HepG2 (cell line): ENCODE measurements around the gene ARRDC1. TPM values are rescaled to one million over a fixed set of nuclear protein-coding genes. Genes with fewer than 3 reads are reported as not detected.
A peak's percentile ranks its signal among the peaks of the same experiment; 100 is the strongest.

Source experiments
- ARNT2 ChIP-seq: sonication (generic); formaldehyde crosslinking; IDR thresholded peaks from 2 replicates; pipeline ENCODE4 v1.8.0; 2022; ENCODE audit warnings: mild to moderate bottlenecking, low read depth, missing genetic modification reagents, moderate library complexity
- ARNTL ChIP-seq: sonication (generic); formaldehyde crosslinking; IDR thresholded peaks from 2 replicates; pipeline ENCODE4 v1.4.0; 2020; ENCODE audit warnings: mild to moderate bottlenecking, missing genetic modification reagents
- ELF3 ChIP-seq: IDR thresholded peaks from 2 replicates; pipeline ENCODE4 v1.6.1; 2016; ENCODE audit warnings: missing genetic modification reagents, missing compliant biosample characterization
- ETV5 ChIP-seq: IDR thresholded peaks from 2 replicates; pipeline ENCODE4 v1.6.1; 2018; ENCODE audit warnings: missing biosample characterization, missing genetic modification reagents, inconsistent platforms, borderline replicate concordance
- FOXP1 ChIP-seq, 2 experiments: fragments of 450-650 bp in 1 of 2; IDR thresholded peaks; 2 replicates each; pipeline ENCODE4 v1.6.1; 2017 to 2018; ENCODE audit warnings: antibody characterized with exemption in 1 of 2
- HMGA1 ChIP-seq: sonication (generic); formaldehyde crosslinking; conservative IDR thresholded peaks from 2 replicates; pipeline ENCODE4 v1.4.0; 2020; ENCODE audit warnings: missing genetic modification reagents
- MED8 ChIP-seq: sonication (generic); formaldehyde crosslinking; IDR thresholded peaks from 2 replicates; pipeline ENCODE4 v1.8.1; 2023; ENCODE audit warnings: mild to moderate bottlenecking, missing genetic modification reagents; ENCODE audit not compliant: insufficient replicate concordance
- MEF2D ChIP-seq: sonication (generic); formaldehyde crosslinking; IDR thresholded peaks from 2 replicates; pipeline ENCODE4 v1.5.1; 2020; ENCODE audit warnings: mild to moderate bottlenecking, missing genetic modification reagents
- MEIS2 ChIP-seq: sonication (generic); formaldehyde crosslinking; IDR thresholded peaks from 2 replicates; pipeline ENCODE4 v1.9.0; 2021; ENCODE audit warnings: mild to moderate bottlenecking, missing genetic modification reagents
- MIER2 ChIP-seq: IDR thresholded peaks from 2 replicates; pipeline ENCODE4 v1.6.1; 2016; ENCODE audit warnings: missing biosample characterization, missing genetic modification reagents
- MTF1 ChIP-seq: sonication (generic); formaldehyde crosslinking; IDR thresholded peaks from 2 replicates; pipeline ENCODE4 v1.5.0; 2020; ENCODE audit warnings: missing genetic modification reagents
- PITX1 ChIP-seq: sonication (generic); formaldehyde crosslinking; IDR thresholded peaks from 2 replicates; pipeline ENCODE4 v1.5.1; 2020; ENCODE audit warnings: mild to moderate bottlenecking, missing genetic modification reagents
- RFX3 ChIP-seq: IDR thresholded peaks from 2 replicates; pipeline ENCODE4 v1.6.1; 2016; ENCODE audit warnings: missing biosample characterization, missing genetic modification reagents
- RNF2 ChIP-seq: fragments of 450-650 bp; conservative IDR thresholded peaks from 2 replicates; pipeline ENCODE4 v1.6.1; 2016; ENCODE audit warnings: low read depth
- SMYD3 ChIP-seq: sonication (generic); formaldehyde crosslinking; IDR thresholded peaks from 2 replicates; pipeline ENCODE4 v1.8.1; 2023; ENCODE audit warnings: mild to moderate bottlenecking, missing genetic modification reagents
- SP1 ChIP-seq, 2 experiments: fragments of 450-650 bp in 1 of 2; sonication (generic) in 1 of 2; formaldehyde crosslinking in 1 of 2; IDR thresholded peaks; 2 replicates each; pipeline versions ENCODE4 v1.4.0 to v1.6.1; 2016 to 2020; ENCODE audit warnings: missing genetic modification reagents in 1 of 2
- ZBTB7A ChIP-seq: sonication (generic); formaldehyde crosslinking; IDR thresholded peaks from 2 replicates; pipeline ENCODE4 v1.8.0; 2022; ENCODE audit warnings: mild to moderate bottlenecking, missing genetic modification reagents
- ZNF138 ChIP-seq: sonication (generic); formaldehyde crosslinking; IDR thresholded peaks from 2 replicates; pipeline ENCODE4 v1.5.0; 2020; ENCODE audit warnings: mild to moderate bottlenecking, low read depth, missing genetic modification reagents
- ZNF296 ChIP-seq: sonication (generic); formaldehyde crosslinking; conservative IDR thresholded peaks from 2 replicates; pipeline ENCODE4 v1.5.0; 2020; ENCODE audit warnings: mild to moderate bottlenecking, missing genetic modification reagents
- ZNF317 ChIP-seq: sonication (generic); formaldehyde crosslinking; IDR thresholded peaks from 2 replicates; pipeline ENCODE4 v1.5.0; 2020; ENCODE audit warnings: mild to moderate bottlenecking, missing genetic modification reagents
- ZNF496 ChIP-seq: sonication (generic); formaldehyde crosslinking; IDR thresholded peaks from 2 replicates; pipeline ENCODE4 v1.8.1; 2023; ENCODE audit warnings: mild to moderate bottlenecking, moderate library complexity, missing genetic modification reagents; ENCODE audit not compliant: insufficient replicate concordance
- ZNF607 ChIP-seq: sonication (generic); formaldehyde crosslinking; IDR thresholded peaks from 2 replicates; pipeline ENCODE4 v1.5.1; 2020; ENCODE audit warnings: missing genetic modification reagents, mild to moderate bottlenecking, borderline replicate concordance
- ZNF615 ChIP-seq: sonication (generic); formaldehyde crosslinking; IDR thresholded peaks from 2 replicates; pipeline ENCODE4 v1.5.0; 2020; ENCODE audit warnings: mild to moderate bottlenecking, missing genetic modification reagents, borderline replicate concordance
- polyA plus RNA-seq, 8 experiments: library from polyadenylated mRNA; depleted of rRNA in 3 of 8; stranded (reverse) in 7 of 8; unstranded in 1 of 8; fragments of >200 nt; fragmentation: Illumina TruSeq in 4 of 8; extraction: Trizol in 4 of 8; gene quantifications; 2 replicates each; pipeline versions ENCODE4 v1.2.1 to v1.2.3, GENCODE V29; 2011 to 2016; ENCODE audit warnings: low read depth in 4 of 8, missing spikeins in 1 of 8, mixed read lengths in 1 of 8; ENCODE audit not compliant: insufficient read depth in 1 of 8
- total RNA-seq, 5 experiments: library from RNA; depleted of rRNA; stranded (reverse); fragments of >200 nt; fragmentation: Illumina TruSeq; extraction: Trizol; gene quantifications; 2 replicates each; pipeline ENCODE4 v1.2.3, GENCODE V29; 2016; ENCODE audit warnings: low read depth in 1 of 5
- TF ChIP-seq, protein P1 (sequence below): sonication (generic); formaldehyde crosslinking; IDR thresholded peaks from 2 replicates; pipeline ENCODE4 v1.4.0; 2020; ENCODE audit warnings: missing genetic modification reagents, mild to moderate bottlenecking, borderline replicate concordance
- TF ChIP-seq, protein P2 (sequence below): sonication (generic); formaldehyde crosslinking; IDR thresholded peaks from 2 replicates; pipeline ENCODE4 v1.5.0; 2020; ENCODE audit warnings: missing genetic modification reagents

The ARRDC1 gene
- total and polyA plus RNA-seq, 2 of the 13 experiments (the other 11 are each of a cell fraction or from before 2014, with no cell fraction given) = 21.7 to 44.4 TPM

DNA sequence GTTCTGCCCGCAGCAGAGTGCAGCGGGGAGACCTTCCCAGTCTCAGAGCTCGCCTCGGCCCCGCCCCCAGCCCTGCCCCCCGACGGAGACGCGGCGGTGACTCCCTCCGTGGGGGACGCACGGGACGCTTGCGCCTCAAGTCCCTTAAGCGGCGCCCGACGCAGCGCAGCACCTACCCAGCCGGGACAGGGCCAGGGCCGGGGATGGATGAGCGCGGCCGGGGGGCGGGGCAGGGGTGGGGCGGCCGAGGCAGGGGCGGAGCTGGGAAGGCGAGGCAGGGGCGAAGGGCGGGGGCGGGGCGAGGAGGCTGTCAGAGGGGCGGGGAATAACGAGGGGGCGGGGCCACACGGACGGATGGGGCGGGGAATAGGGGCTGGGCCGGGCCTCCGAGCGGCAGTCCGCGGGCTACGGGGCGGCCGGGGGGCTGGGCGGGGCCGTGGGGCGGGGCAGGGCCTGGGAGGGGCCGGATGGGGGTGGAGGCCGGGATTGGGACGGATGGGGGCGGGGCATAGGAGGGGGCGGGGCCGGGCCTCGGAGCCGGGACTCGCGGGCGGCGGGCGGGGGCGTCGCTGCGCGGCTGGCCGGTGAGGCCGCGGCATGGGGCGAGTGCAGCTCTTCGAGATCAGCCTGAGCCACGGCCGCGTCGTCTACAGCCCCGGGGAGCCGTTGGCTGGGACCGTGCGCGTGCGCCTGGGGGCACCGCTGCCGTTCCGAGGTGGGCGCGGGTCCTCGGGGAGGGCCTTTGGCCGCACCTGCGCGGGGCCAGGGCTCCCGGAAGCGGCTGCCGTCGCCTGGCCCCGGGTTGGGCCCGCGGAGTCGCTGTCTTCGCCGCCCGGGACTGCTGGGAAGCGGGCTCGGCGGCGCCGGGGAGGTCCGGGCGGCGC, at the start of gene ARRDC1 (continued):
- TF ChIP-seq, protein P1, sequence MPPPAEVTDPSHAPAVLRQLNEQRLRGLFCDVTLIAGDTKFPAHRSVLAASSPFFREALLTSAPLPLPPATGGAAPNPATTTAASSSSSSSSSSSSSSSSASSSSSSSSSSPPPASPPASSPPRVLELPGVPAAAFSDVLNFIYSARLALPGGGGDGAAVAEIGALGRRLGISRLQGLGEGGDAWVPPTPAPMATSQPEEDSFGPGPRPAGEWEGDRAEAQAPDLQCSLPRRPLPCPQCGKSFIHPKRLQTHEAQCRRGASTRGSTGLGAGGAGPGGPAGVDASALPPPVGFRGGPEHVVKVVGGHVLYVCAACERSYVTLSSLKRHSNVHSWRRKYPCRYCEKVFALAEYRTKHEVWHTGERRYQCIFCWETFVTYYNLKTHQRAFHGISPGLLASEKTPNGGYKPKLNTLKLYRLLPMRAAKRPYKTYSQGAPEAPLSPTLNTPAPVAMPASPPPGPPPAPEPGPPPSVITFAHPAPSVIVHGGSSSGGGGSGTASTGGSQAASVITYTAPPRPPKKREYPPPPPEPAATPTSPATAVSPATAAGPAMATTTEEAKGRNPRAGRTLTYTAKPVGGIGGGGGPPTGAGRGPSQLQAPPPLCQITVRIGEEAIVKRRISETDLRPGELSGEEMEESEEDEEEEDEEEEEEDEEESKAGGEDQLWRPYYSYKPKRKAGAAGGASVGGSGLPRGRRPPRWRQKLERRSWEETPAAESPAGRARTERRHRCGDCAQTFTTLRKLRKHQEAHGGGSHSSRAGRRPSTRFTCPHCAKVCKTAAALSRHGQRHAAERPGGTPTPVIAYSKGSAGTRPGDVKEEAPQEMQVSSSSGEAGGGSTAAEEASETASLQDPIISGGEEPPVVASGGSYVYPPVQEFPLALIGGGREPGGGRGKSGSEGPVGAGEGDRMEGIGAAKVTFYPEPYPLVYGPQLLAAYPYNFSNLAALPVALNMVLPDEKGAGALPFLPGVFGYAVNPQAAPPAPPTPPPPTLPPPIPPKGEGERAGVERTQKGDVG (CRISPR knock-in tag) = no peak
- TF ChIP-seq ARNTL (no peak), MTF1 (no peak), ARNT2 (CRISPR knock-in tag) (peak; percentile 63; the same call in 1 of the 2 replicates), MED8 (CRISPR knock-in tag) (no peak), RFX3 (CRISPR knock-in tag) (no peak), HMGA1 (CRISPR knock-in tag) (no peak), FOXP1 (IDR thresholded peaks at IDR 0.05) (no peak), FOXP1 (CRISPR knock-in tag; IDR thresholded peaks at IDR 0.05) (no peak), ZBTB7A (CRISPR knock-in tag) (no peak), ZNF496 (CRISPR knock-in tag) (no peak), SP1 (IDR thresholded peaks at IDR 0.05) (no peak), SP1 (CRISPR knock-in tag; IDR thresholded peaks at IDR 0.05) (peak; percentile 36; the same call in 1 of the 2 replicates), ZNF317 (CRISPR knock-in tag) (no peak), MIER2 (no peak), ZNF138 (CRISPR knock-in tag) (no peak), SMYD3 (CRISPR knock-in tag) (no peak), ZNF296 (no peak), RNF2 (peak; percentile 82), PITX1 (no peak), ZNF607 (CRISPR knock-in tag) (0 out of 2 replicates have a peak, but pooled peaks have one; percentile 19), ELF3 (CRISPR knock-in tag) (no peak), ETV5 (0 out of 2 replicates have a peak, but pooled peaks have one; percentile 10), ZNF615 (CRISPR knock-in tag) (no peak), MEF2D (CRISPR knock-in tag) (no peak), MEIS2 (CRISPR knock-in tag) (no peak; the same call in 1 of the 2 replicates)
- TF ChIP-seq, protein P2, sequence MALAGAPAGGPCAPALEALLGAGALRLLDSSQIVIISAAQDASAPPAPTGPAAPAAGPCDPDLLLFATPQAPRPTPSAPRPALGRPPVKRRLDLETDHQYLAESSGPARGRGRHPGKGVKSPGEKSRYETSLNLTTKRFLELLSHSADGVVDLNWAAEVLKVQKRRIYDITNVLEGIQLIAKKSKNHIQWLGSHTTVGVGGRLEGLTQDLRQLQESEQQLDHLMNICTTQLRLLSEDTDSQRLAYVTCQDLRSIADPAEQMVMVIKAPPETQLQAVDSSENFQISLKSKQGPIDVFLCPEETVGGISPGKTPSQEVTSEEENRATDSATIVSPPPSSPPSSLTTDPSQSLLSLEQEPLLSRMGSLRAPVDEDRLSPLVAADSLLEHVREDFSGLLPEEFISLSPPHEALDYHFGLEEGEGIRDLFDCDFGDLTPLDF = no peak
